Adrenal gland (tissue), 5 donors: ENCODE results near the gene ZNF780B.

Experiments
- CTCF ChIP-seq, 6 experiments: fragments of 450-650 bp in 4 of 6; fragments of 200-600 bp in 2 of 6; sonication (generic) in 1 of 6; IDR thresholded peaks; 1 replicate in 5 of 6; 2 replicates in 1 of 6; pipeline versions ENCODE4 v1.5.1 to v1.8.0; 2016 to 2021; ENCODE audit warnings: antibody characterized with exemption in 6 of 6, mild to moderate bottlenecking in 2 of 6, moderate library complexity in 1 of 6
- POLR2A ChIP-seq, 2 donors: fragments of 450-650 bp; IDR thresholded peaks; one replicate each; pipeline ENCODE4 v1.6.1; 2017; ENCODE audit warnings: antibody characterized with exemption in 2 of 2, mild to moderate bottlenecking in 2 of 2, moderate library complexity in 1 of 2
- donor health status: DM: no; HTN: no; CAD: no.

DNA sequence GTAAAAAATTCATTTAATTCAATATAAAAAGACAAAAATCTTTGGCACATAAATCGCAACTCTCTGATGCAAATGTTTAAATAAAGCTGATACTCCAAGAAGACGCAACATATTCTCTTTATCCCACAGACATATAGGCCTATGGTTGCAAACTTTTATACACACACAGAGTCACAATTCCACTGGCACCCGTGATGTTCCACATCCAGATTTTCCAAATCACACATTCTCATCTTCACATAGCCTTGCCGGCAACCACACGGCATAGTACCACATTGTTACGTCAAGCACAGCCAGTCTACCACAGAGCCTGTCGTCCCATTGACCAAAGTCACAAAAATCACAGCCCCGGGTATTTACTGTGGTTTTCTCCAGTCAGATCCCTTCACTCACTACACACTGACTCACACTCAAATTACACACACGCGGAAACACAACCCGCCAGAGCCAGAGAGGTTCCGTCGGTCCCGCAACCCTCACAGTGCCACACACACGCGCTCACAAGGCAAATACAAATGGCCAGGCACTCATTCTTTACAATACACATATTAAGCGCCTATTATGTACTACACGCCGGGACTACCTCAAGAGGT is 59.7 kb downstream of the ZNF780B start:
- TF ChIP-seq CTCF (IDR thresholded peaks at IDR 0.05) = no peak
- TF ChIP-seq POLR2A (IDR thresholded peaks at IDR 0.05) = no peak
